Left ventricle myocardium inferior (tissue), 1 donor: Measurements from ENCODE around the gene IQSEC3. TPM values are rescaled to one million over a fixed set of nuclear protein-coding genes. Genes with fewer than 3 reads are reported as not detected.

Experiments
- DNase-seq: peaks from one replicate; pipeline ENCODE4 v3.0.0-alpha.2; 2020
- H3K27ac ChIP-seq: fragments of 200-600 bp; replicated peaks from 2 replicates; pipeline ENCODE4 v1.8.0; 2021
- H3K27me3 ChIP-seq: fragments of 200-600 bp; 2 replicates; pipeline ENCODE4 v1.8.0; 2021; ENCODE audit warnings: low read depth
- H3K36me3 ChIP-seq: fragments of 200-600 bp; 2 replicates; pipeline ENCODE4 v1.8.0; 2021
- H3K4me1 ChIP-seq: fragments of 200-600 bp; 2 replicates; pipeline ENCODE4 v1.8.0; 2021
- H3K4me3 ChIP-seq: fragments of 200-600 bp; 2 replicates; pipeline ENCODE4 v1.8.0; 2021; ENCODE audit warnings: mild to moderate bottlenecking, moderate library complexity
- H3K9me3 ChIP-seq: fragments of 200-600 bp; replicated peaks from 2 replicates; pipeline ENCODE4 v1.8.0; 2021
- CTCF ChIP-seq: fragments of 200-600 bp; IDR thresholded peaks from 2 replicates; pipeline ENCODE4 v1.8.0; 2021; ENCODE audit warnings: antibody characterized with exemption, mild to moderate bottlenecking, borderline replicate concordance
- intact Hi-C: fragments of 100-400 bp; cut with micrococcal nuclease; formaldehyde crosslinking; loops from one replicate; pipeline ENCODE4 v1.11.0; 2022
- total RNA-seq: library from RNA; stranded (reverse); fragmentation: NEBNext Ultra II Directional; extraction: Animal tissue kit (Norgen Biotek cat#: 25700); gene quantifications from one replicate; pipeline ENCODE4 v1.2.1, GENCODE V29; 2021
- donor health status: DM: no; HTN: yes; CAD: no; lungs with severe emphysema.

IQSEC3 gene
- total RNA-seq, 1 donor from 2014 or later: 0.69 TPM

GRCh38 chr12:171743-172676 lies 105.4 kb downstream of the IQSEC3 start:
- Histone ChIP-seq H3K27ac (peak overlapping the region; percentile 83), H3K9me3 (no peaks in the 10 kb centered on the region)

GRCh38 chr12:172732-173161 lies 106.2 kb downstream of the IQSEC3 start:
- intact Hi-C loops: no loop called here
- no peak for DNase-seq
- Histone ChIP-seq H3K9me3 (no peaks in the 10 kb centered on the region), H3K27ac (peak overlapping the region; percentile 83), H3K36me3 (no peaks in the 10 kb centered on the region), H3K27me3 (no peaks in the 10 kb centered on the region), H3K4me1 (peaks cover 97% of the 10 kb centered on the region), H3K4me3 (no peak overlapping the region)
- no peak for TF ChIP-seq CTCF

More at GRCh38 chr12:171743-172676, 105.4 kb downstream of the IQSEC3 start:
- no peaks in the 10 kb centered on the region for H3K36me3 ChIP-seq
- intact Hi-C loops: no loop called here
- no peak overlapping the region for H3K4me3 ChIP-seq
- TF ChIP-seq CTCF: no peak
- no peaks in the 10 kb centered on the region for H3K27me3 ChIP-seq
- no peak for DNase-seq
- peaks cover 97% of the 10 kb centered on the region for H3K4me1 ChIP-seq

GRCh38 chr12:174124-174523 lies 107.6 kb downstream of the IQSEC3 start:
- no peaks in the 10 kb centered on the region for H3K27me3 ChIP-seq
- no peaks in the 10 kb centered on the region for H3K36me3 ChIP-seq
- H3K27ac ChIP-seq: peak overlapping the region; percentile 83
- no peak overlapping the region for H3K4me3 ChIP-seq
- no peak for DNase-seq
- no peaks in the 10 kb centered on the region for H3K9me3 ChIP-seq
- no peak for TF ChIP-seq CTCF
- peaks cover 98% of the 10 kb centered on the region for H3K4me1 ChIP-seq
- intact Hi-C loops: no loop called here

GRCh38 chr12:174596-174995 lies 108.0 kb downstream of the IQSEC3 start:
- intact Hi-C loops: no loop called here
- H3K9me3 ChIP-seq: no peaks in the 10 kb centered on the region
- TF ChIP-seq CTCF: no peak
- H3K4me1 ChIP-seq: peaks cover 98% of the 10 kb centered on the region
- peak overlapping the region; percentile 83 for H3K27ac ChIP-seq
- H3K36me3 ChIP-seq: no peaks in the 10 kb centered on the region
- no peak overlapping the region for H3K4me3 ChIP-seq
- DNase-seq: no peak
- H3K27me3 ChIP-seq: no peaks in the 10 kb centered on the region

- Histone ChIP-seq H3K27ac (peak overlapping the region; percentile 83), H3K36me3 (no peaks in the 10 kb centered on the region), H3K27me3 (no peaks in the 10 kb centered on the region), H3K9me3 (no peaks in the 10 kb centered on the region), H3K4me3 (no peak overlapping the region), H3K4me1 (peaks cover 98% of the 10 kb centered on the region)
- peak; percentile 61 for DNase-seq
- TF ChIP-seq CTCF: no peak
- intact Hi-C loops: no loop called here
These were observed 108.7 kb downstream of the IQSEC3 start for GRCh38 chr12:175250-175649.
